LHCN-M2 (cell line): ENCODE results near the gene EEA1. TPM values are rescaled to one million over a fixed set of nuclear protein-coding genes. Genes with fewer than 3 reads are reported as not detected.

ENCODE experiments used
- DNase-seq: peaks from one replicate; pipeline ENCODE4 v3.0.0-alpha.2; 2012; ENCODE audit warnings: low read depth
- total RNA-seq: library from RNA; depleted of rRNA; stranded (reverse); fragments of >200 nt; gene quantifications from 2 replicates; pipeline ENCODE4 v1.2.3, GENCODE V29; 2014

The EEA1 gene
- total RNA-seq, 1 experiment from 2014 or later, result 13.7 TPM

DNA sequence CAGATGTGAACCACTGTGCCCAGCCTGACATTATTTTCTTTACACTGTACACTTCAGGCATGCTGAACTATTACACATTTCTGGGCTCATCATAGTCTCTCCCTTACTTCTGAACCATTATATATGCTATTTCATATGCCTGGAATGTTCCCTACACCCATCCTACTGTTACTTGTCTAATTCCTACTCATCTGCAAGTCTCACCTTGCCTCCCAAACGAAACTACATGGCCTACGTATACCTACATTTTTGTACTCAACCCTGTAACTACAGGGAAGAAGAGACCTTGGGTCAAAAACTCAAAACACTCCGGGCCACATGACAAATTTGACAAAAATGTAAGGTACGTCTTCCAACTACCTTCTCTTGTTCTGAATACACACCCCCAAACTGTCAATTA is 9.5 kb upstream of the EEA1 start:
- DNase-seq, result no peak

DNA sequence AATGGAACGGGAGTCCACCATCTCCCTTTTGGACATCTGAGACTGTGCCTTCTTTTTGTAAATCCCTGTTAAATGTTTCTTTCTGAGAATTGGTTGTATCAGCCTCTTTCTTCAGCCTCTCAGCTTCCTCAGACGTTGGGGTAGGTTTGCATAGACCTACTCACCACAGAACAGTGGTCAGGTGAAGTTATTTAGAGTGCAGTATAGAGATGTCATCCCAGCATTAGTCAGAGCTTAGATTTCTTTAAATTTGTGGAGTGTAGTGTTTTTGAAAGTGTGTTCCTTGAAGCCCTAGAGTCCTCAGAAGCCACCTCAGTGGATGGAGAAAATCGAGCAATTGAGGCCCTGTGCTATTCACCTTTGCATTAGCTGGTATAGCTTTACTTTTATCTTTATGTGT is 8.9 kb upstream of the EEA1 start:
- DNase-seq, result no peak

DNA sequence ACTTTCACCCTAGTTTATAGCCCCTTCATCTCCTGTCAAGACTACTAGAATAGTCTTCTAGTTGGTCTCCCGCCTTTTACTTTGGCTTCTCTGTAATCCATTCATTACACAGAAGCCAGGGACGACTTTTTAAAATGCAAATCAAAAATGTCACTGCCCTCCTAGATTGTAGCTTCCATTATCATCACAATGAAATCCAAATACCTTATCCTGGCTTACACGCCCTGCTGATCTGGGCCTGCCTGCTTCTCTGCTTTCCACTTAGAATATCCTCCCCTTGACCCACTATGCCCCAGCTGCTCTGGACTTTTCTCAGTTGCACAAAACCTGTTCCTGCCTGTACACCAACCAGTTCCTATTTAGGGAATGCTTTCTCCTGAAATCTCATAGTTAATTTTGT is 4.5 kb upstream of the EEA1 start:
- DNase-seq, result no peak

DNA sequence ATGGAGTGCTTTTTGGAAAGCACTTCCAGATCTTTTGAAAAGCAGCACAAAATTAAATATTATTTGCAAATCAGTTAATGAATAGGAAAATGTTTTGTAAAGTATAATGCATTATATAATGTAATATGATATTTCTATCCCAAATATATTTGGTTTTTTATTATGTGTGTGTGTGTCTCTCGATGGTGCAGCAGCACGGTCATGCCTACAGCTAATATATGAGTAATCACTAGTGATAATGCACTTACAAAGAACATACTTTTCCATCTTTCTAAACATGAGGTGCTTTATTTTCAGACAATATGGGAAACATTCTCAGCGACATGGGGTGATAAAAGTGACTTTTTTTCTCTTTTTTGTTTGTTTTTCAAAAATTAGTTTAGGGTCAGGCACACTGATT is 1.3 kb upstream of the EEA1 start:
- DNase-seq, result no peak

DNA sequence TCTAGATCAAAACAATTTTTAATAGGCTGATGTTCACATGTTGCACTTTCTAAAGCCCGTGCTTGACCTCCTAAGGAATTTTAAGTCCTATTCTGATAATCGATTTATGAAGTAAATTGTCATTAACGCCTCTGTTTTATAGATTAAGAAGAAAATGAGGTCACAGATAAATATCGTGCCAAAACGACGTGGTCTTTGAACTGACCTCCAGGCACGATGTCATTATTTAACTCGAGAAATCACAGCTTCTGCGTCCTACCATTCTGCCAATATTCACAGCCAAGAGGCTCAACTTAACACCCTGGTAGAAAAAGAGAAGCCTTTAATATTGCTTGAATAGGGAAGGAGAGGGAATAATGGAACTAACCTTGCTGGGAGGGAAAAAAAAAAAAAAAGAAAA is 888 bp upstream of the EEA1 start:
- DNase-seq, result no peak

DNA sequence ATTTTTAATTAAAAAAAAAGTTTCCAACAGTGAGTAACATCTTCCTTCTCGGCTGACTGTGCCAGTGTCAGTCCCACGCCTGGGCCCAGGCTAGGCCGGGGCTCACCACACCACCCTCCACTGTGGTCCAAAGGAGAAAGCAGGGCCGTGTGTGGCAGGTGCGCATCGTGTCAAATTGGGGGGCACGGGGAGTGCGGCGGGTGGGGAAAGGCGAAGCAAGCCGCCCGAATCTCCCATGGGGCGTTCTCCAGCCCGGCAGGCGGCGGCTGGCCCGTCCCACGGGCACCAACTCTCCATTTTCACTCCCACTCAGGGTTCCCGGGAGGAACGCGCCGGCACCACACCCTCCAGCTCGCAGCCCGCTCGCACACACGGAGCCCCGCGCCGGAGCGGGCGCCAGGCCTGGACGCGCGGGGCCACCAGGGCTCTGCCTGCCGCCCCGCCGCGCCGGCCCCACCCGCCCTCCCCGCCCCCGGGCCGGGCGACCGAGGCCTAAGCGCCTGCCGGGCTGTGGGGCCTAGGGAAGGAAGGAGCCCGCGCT is 604 bp downstream of the EEA1 start:
- DNase-seq, result peak; percentile 15

DNA sequence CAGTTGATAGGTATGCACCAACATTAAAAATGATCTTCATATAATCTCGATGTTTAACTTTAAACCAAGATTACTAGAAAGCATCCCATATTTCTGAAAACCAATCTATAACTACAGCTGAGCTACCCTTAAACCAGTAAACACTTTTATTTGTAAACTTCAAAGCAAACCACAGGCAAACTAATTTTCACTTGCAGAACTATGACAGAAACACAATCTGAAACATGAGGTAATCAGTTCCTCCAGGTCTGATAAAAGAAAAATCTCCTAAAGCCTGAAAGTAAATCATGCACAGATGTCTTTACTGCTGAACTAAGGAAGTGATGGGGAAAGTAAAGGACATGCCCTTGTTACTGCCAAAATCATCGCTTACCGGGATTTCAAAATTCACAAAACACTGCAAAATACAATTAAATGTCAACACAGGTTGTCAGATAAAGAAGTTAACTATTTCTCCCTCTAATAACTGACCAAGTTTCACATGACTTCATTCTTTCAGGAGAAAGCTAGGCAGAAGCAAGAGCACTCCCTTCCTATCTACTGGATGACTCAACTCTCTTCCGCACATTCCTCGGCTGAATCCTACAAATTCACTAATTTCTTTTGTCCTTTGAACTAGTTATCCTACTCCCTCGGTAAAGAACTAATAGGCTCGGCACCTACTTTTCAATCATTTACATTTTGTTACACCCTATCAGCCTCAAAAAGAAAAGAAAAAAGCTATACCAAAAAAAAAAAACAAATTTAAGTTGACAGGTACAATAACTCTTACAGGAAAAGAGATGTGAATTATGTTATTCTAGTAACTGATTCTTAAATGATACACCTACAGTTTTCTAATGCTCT is 1.4 kb downstream of the EEA1 start:
- peak; percentile 66 for DNase-seq

DNA sequence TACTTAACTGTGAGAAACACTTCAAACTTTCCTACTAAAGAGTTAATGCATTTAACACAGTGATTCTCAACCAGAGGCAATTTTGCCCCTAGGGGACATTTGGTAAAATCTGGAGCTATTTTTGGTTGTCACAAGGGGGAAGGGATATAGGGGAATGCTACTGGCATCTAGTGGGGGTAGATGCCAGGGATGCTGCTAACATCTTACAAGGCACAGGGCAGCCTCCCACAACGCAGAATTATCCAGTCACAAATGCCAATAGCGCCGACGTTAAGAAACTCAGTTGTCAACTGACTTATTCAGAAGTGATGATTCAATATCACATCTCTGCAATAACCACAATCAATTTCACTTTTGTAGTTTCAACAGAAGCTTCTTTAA is 2.0 kb downstream of the EEA1 start:
- DNase-seq, result peak; percentile 84

DNA sequence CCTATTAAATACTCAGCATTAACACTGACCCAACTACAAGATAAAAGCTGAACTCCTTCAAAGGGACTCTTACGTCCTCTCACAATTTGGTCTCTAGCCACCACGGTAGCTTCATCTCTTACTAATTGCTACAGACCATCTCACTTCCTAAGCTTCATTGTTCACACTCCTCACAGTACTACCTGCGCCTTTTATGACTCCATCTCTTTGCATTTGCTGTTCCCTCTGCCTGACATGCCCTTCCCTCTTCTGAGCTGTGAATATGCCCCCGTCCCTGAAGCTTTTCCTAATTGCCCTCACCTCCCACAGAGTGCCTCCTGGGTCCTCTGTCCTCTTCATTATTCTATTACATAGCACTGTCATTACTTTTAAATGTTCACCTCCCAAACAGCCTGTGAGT is 2.5 kb downstream of the EEA1 start:
- DNase-seq, result no peak

DNA sequence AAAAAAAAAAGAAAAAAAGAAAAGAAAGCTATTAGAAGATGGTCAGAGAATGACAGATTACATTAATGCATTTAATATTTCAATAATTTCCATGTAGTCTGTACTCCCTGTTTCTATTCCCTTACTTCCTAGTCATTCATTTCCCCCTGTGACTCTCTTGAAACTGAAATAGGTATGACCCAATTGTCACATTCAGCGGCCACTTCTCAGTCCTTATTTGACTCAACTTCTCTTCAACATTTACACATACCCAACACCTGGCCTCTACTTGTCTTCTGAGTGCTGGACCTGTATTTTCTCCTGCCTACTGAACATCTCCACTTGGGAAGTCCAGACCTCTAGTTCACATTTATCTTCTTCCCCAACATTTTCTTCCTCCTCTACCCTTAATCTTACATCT is 7.2 kb downstream of the EEA1 start:
- no peak for DNase-seq

DNA sequence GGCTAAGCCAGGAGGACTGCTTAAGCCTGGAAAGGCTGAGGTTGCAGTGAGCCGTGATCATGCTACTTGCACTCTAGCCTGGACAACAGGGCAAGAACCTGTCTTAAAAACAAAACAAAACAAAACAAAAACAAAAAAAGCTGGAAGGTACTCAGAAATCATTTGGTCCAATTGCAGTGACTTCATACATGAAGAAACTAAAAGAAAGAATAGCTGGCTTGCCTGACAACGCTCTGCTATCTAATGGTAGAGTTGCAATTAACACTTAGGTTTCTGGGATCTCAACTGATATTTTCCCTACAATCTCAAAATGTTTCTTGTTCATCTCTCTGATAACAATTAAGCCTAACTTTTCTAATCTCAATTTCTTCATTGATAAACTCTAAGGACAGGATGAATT is 13.7 kb downstream of the EEA1 start:
- DNase-seq, result no peak

DNA sequence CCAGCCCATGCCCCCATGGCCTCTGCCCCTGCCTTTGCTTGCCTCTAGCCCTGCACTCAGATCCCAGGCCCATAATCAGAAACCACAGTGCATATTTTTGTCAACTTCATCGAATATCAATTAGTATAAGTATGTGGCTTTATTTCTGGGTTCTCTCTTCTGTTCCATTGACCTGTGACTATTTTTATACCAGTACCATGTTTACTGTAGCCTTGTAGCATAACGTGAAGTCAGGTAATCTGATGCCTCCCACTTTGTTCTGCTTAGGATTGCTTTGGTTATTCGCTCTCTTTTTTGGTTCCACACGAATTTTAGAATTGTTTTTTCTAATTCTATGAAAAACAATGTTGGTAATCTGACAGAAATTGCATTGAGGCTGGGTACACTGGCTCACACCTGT is 14.9 kb downstream of the EEA1 start:
- DNase-seq, result no peak

DNA sequence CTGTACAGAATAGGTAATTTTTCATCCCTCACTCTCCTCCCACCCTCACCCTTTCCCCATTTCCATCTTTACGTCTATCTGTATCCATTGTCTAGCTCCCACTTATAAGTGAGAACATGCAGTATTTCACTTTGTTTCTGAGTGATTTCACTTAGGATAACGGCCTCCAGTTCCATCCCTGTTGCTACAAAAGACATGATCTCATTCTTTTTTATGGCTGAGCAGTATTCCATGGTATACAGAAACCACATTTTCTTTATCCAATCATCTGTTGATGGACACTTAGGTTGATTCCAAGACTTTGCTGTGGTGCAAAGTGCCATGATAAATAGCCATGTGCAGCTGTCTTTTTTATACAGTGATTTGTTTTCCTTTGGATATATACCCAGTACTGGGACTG is 16.4 kb downstream of the EEA1 start:
- peak; percentile 43 for DNase-seq

DNA sequence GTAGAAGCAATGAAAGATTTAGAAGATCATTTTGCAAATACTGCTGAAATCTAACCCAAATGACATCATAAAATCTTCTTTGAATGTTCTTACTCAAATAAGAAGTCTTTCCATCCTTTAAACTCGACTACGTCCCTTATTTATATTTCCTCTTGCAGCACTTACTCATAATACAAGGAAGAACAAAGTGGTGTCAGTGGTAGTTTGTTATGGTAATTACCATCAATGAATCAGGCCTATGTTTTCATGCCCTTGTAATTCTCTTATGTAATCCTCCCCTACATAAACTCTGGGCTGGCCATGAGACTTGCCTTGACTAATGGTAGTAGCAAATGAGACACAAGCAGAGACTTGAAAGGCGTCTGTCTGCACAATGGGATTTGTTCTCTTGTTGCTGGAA is 17.0 kb downstream of the EEA1 start:
- DNase-seq, result peak; percentile 73

DNA sequence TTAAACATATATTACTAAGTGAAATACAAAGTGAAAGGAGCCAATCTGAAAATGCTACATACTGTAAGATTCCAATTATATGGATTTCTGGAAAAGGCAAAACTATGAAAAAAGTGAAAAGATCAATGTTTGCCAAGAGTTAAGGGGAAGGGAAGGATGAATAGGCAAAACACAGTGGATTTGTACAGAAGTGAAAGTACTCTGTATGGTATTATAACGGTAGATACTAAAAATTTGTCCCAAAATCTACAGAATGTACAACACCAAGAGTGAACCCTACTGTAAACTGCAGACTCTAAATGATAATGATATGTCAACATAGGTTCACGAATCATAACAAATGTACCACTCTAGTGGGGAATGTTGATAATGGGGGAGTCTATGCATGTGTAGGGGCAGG is 17.8 kb downstream of the EEA1 start:
- no peak for DNase-seq

DNA sequence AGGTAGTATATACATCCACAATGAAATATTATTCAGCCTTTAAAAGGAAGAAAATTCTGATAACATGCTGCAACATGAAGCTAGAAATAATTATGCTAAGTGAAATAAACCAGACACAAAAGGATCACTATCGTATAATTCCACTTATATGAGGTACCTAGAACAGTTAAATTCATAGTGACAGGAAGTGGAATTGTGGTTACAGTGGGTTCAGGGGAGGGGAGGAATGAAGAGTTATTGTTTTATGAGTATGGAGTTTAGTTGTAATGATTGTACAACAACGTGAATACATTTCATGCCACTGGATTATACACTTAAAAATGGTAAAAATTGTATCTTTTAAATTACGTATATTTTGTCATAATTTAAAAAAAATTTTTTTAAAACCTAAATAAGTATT is 21.0 kb downstream of the EEA1 start:
- DNase-seq, result peak; percentile 9

DNA sequence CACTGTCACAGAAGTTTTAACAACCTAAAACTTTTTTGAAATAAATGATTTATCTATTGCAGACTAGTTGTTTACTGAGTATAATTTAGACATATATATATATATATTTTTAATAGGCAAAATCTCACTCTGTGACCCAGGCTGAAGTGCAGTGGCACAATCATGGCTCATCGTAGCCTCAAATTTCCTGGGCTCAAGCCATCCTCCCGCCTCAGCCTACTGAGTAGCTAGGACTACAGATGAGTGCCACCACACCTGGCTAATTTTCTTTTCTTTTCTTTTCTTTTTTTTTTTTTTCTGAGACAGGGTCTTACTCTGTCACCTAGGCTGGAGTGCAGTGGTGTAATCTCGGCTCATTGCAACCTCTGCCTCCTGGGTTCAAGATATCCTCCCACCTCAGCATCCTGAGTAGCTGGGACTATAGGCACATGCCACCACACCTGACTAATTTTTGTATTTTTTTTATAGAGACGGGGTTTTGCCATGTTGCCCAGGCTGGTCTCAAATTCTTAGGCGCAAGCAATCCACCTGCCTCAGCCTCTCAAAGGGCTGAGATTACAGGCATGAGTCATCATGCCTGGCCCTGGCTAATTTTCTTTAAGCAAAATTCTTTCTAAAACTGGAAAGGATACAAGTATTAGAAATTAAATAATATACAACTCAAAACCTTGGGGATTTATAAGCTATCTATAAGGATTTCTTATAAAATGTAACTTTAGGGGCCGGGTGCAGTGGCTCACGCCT is 23.1 kb downstream of the EEA1 start:
- DNase-seq, result peak; percentile 70

DNA sequence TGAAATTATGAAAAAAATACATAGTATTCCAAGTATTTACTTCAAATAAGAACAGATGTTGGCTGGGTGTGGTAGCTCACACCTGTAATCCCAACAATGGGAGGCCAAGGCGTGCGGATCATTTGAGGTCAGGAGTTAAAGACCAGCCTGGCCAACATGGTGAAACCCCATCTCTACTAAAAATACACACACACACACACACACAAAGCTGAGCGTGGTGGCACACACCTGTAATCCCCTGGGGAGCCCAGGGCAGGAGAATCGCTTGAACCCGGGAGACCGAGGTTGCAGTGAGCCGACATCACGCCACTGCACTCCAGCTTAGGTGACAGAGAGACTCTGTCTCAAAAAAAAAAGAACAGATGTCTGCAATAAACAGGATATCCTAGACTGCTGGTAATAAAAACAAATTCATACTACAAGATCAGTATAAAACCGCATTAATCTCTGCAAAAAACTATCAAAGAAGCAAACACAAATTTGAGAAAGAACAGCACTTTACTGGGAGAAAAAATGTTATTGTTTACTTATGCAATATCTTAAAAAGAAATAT is 23.8 kb downstream of the EEA1 start:
- DNase-seq, result no peak

DNA sequence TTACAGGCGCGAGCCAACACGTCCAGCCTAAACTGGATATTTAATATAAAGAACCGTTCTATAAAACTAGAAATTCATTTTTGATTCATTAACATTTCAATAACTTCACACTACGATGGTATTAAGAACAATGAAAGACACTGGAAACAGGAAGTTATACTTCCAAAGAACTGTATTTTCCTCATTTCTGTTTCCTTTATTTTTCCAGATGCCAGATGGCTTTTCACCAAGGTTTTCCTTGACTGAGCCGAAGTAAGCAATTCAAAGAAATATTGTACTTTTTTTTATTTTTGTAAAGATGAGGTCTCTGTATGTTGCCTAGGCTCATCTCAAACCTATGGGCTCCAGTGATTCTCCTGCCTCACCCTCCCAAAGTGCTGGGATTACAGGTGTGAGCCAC is 28.2 kb downstream of the EEA1 start:
- no peak for DNase-seq

DNA sequence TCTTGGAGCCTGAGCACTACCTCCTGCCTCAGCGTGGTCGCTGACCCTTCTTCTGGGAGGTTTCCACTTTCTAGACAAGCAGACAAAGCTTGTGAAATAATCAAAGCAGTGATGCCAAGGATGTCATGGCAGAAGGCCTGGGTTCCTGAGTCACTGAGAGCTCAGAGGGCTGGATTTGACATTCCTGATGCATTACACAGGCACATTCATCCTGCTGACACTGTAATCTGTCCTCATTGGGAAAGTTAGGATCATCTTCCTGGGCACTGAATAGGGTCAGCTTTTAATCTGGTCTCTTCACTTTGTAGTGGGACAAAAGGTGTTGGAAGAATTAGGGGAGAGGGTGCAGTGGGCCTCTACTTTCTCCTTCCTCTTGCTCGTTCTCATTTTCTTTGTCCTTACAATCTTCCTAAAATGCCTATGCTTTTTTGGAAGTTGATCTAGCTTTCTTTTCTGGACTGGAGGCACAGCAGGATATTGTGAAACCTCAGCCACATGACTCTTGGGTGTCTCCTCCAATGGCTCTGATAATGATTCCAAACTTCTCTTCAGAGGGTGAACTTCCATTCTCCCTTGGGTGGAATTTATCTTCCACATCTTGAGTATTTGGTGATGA is 29.6 kb downstream of the EEA1 start:
- DNase-seq, result peak; percentile 98

DNA sequence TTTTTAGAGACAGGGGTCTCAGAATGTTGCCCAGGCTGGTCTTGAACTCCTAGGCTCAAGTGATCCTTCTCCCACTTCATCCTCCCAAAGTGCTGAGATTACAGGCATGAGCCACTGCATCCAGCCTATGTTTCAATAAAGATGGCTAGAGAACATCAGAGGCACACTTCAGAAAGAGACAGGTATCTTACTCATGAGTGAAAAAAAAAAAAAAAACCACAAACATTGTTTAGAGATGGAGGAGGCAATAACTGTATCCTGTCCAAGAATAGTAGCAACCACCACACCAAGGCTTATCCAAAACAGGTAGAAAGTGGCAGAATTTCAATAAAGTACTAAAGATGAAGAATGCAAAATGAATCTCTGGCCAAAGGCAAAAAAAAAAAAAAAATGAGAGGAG is 30.3 kb downstream of the EEA1 start:
- DNase-seq, result peak; percentile 27

DNA sequence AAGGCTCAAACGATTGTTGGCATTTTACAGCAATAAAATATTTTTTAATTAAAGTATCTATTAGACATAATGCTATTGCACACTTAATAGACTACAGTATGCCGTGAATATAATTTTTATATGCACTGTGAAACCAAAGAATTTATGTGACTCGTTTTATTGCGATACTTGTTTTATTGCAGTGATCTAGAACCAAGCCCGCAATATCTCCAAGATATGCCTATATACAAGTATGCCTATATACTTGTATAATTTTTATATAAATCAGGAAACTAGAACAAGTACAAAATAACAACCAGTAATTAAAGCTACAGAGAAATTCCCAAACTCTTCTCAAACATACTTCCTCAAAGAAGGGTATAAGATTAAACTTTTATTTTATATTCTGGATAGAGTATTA is 31.3 kb downstream of the EEA1 start:
- no peak for DNase-seq
